ENCODE results near the gene BANF1. TPM values are rescaled to one million over a fixed set of nuclear protein-coding genes. Genes with fewer than 3 reads are reported as not detected.

Gene BANF1
- total and polyA plus RNA-seq, 2 of the 13 experiments (the other 11 are each of a cell fraction or from before 2014, with no cell fraction given) = 40.5 to 86.5 TPM

- no peak for TF ChIP-seq BATF2 (CRISPR knock-in tag; IDR thresholded peaks at IDR 0.05)
- no peak for TF ChIP-seq MNT (IDR thresholded peaks at IDR 0.05)
- no peak for TF ChIP-seq ZBTB37 (CRISPR knock-in tag; IDR thresholded peaks at IDR 0.05)
- no peak for TF ChIP-seq ZNF615 (CRISPR knock-in tag; IDR thresholded peaks at IDR 0.05; ENCODE audit: borderline replicate concordance)
- TF ChIP-seq ZNF512B (CRISPR knock-in tag; IDR thresholded peaks at IDR 0.05; ENCODE audit: borderline replicate concordance) = no peak
- no peak for TF ChIP-seq ZNF468 (CRISPR knock-in tag; IDR thresholded peaks at IDR 0.05)
- no peak for TF ChIP-seq ZMYM2 (CRISPR knock-in tag; IDR thresholded peaks at IDR 0.05)
- no peak for TF ChIP-seq JUN (CRISPR knock-in tag; IDR thresholded peaks at IDR 0.05)
- no peak for TF ChIP-seq RBM22 (optimal IDR thresholded peaks at IDR 0.05; ENCODE audit: low read length)
- no peak for TF ChIP-seq GATAD1 (CRISPR knock-in tag; IDR thresholded peaks at IDR 0.05)
- peak; percentile 18 for TF ChIP-seq HNRNPLL (IDR thresholded peaks at IDR 0.05; ENCODE audit: low read depth, low read length, poor library complexity, severe bottlenecking)
- no peak for TF ChIP-seq ZNF337 (CRISPR knock-in tag; IDR thresholded peaks at IDR 0.05; ENCODE audit: borderline replicate concordance, low read depth)
- no peak for TF ChIP-seq FOXO4 (CRISPR knock-in tag; conservative IDR thresholded peaks at IDR 0.05)
- no peak for TF ChIP-seq TFDP1 (CRISPR knock-in tag; IDR thresholded peaks at IDR 0.05; ENCODE audit: borderline replicate concordance)
- no peak for TF ChIP-seq HES4 (CRISPR knock-in tag; IDR thresholded peaks at IDR 0.05; ENCODE audit: borderline replicate concordance)
- no peak for TF ChIP-seq PRDM15 (CRISPR knock-in tag; IDR thresholded peaks at IDR 0.05)
These were observed 434 bp downstream of the BANF1 start (continued) for GRCh38 chr11:66002648-66003225.

All from HepG2 (cell line).